Measurements from ENCODE around the gene DDX60. TPM values are rescaled to one million over a fixed set of nuclear protein-coding genes. Genes with fewer than 3 reads are reported as not detected.

The DDX60 gene
- total and polyA plus RNA-seq, 10 of the 15 experiments (the other 5 are each of a cell fraction or from before 2014, with no cell fraction given) = 2.7 to 28.4 (median 6.3) TPM

- TF ChIP-seq, protein P1, sequence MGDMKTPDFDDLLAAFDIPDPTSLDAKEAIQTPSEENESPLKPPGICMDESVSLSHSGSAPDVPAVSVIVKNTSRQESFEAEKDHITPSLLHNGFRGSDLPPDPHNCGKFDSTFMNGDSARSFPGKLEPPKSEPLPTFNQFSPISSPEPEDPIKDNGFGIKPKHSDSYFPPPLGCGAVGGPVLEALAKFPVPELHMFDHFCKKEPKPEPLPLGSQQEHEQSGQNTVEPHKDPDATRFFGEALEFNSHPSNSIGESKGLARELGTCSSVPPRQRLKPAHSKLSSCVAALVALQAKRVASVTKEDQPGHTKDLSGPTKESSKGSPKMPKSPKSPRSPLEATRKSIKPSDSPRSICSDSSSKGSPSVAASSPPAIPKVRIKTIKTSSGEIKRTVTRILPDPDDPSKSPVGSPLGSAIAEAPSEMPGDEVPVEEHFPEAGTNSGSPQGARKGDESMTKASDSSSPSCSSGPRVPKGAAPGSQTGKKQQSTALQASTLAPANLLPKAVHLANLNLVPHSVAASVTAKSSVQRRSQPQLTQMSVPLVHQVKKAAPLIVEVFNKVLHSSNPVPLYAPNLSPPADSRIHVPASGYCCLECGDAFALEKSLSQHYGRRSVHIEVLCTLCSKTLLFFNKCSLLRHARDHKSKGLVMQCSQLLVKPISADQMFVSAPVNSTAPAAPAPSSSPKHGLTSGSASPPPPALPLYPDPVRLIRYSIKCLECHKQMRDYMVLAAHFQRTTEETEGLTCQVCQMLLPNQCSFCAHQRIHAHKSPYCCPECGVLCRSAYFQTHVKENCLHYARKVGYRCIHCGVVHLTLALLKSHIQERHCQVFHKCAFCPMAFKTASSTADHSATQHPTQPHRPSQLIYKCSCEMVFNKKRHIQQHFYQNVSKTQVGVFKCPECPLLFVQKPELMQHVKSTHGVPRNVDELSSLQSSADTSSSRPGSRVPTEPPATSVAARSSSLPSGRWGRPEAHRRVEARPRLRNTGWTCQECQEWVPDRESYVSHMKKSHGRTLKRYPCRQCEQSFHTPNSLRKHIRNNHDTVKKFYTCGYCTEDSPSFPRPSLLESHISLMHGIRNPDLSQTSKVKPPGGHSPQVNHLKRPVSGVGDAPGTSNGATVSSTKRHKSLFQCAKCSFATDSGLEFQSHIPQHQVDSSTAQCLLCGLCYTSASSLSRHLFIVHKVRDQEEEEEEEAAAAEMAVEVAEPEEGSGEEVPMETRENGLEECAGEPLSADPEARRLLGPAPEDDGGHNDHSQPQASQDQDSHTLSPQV (IDR thresholded peaks at IDR 0.05) = no peak
- TF ChIP-seq RUNX3 (IDR thresholded peaks at IDR 0.05; ENCODE audit: low read length) = no peak
- no peak for TF ChIP-seq JUND (IDR thresholded peaks at IDR 0.05; ENCODE audit: low read depth, low read length)
- no peak for TF ChIP-seq TARDBP (IDR thresholded peaks at IDR 0.05; ENCODE audit: borderline replicate concordance)
These were observed 53.6 kb downstream of the DDX60 start (continued) for GRCh38 chr4:168264903-168265302.

DNA sequence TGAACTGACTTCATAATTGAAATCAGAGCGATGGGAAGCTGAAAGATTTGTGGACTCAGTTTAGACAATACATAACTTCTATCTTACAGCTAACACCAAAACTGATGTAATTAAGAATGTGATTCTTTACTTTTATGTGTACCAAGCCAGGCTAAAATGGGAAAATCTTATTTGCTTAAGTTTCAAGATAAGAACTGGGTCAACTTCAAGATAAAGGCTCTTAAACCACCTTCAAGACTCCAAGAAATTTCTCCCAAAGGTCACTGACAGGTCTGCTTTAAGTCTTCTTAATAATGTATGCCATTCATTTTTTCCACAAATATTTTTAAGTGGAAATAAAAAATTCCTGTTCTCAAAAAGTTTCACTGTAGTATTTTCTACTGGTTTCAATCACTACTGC is 55.5 kb downstream of the DDX60 start:
- peaks cover 0 to 2% of the 10 kb centered on the region in 2 experiments; a peak in 1 of 4 replicates for H3K36me3 ChIP-seq (ENCODE audit: control insufficient read depth in 2 of 2, insufficient read depth in 2 of 2, low read length in 1 of 2)
- no peak overlapping the region for H3K27ac ChIP-seq (ENCODE audit: control insufficient read depth, insufficient read depth)
- H3K79me2 ChIP-seq (ENCODE audit: control insufficient read depth, insufficient read depth, low read length) = no peaks in the 10 kb centered on the region
- intact Hi-C loops (cut with micrococcal nuclease; ENCODE audit: unreplicated experiment) (no loop called here), in situ Hi-C loops (cut with MboI) (no loop called here)
- H3K9me3 ChIP-seq (replicated peaks; ENCODE audit: control insufficient read depth, insufficient read depth, low read length) = no peaks in the 10 kb centered on the region
- no TSS peak for BruUV-seq (replicated peaks)
- 89% methylated on average over 1 of the region's 1 CpG for WGBS (ENCODE audit: insufficient coverage, insufficient replicate concordance, low lambda C conversion rate, missing lambda C conversion rate)
- DNase-seq (ENCODE audit: low read depth, low spot score) (no peak), FAIRE-seq (no peak), ATAC-seq (no peak)
- H3K4me1 ChIP-seq (ENCODE audit: control insufficient read depth, insufficient read depth, low read length) = no peaks in the 10 kb centered on the region
- POLR2A ChIA-PET = no interaction called here
- no peak overlapping the region for H2AFZ ChIP-seq (ENCODE audit: control insufficient read depth, low read depth, low read length)
- H3K4me3 ChIP-seq = no peak overlapping the region
- no peaks in the 10 kb centered on the region for H4K20me1 ChIP-seq (ENCODE audit: control insufficient read depth, insufficient read depth)
- SMC1A ChIA-PET (ENCODE audit: uncharacterized antibody, unreplicated experiment) = interaction anchor here (0.6 kb wide), 1 partner anchor 239 kb away, joined by 3 read pairs; no protein-coding TSS in a partner anchor
- CTCF ChIA-PET = no interaction called here
- H3K4me2 ChIP-seq (ENCODE audit: control insufficient read depth, insufficient read depth) = no peak overlapping the region
- H3K27me3 ChIP-seq (replicated peaks in 1 of 2; ENCODE audit: control insufficient read depth in 2 of 2, insufficient read depth in 2 of 2, low read length in 1 of 2) = no peaks in the 10 kb centered on the region
- no peak overlapping the region for H3K9ac ChIP-seq (ENCODE audit: control insufficient read depth, insufficient read depth, low read length)
- RAD21 ChIA-PET (ENCODE audit: unreplicated experiment) = no interaction called here
- TF ChIP-seq MYB (IDR thresholded peaks at IDR 0.05; ENCODE audit: borderline replicate concordance, low read depth, low read length) (no peak), IRF3 (IDR thresholded peaks at IDR 0.05) (no peak), TAF1 (IDR thresholded peaks at IDR 0.05; ENCODE audit: borderline replicate concordance, low read depth, low read length) (no peak), DPF2 (IDR thresholded peaks at IDR 0.05) (no peak), SREBF2 (IDR thresholded peaks at IDR 0.05; ENCODE audit: low read length) (no peak), WRNIP1 (IDR thresholded peaks at IDR 0.05; ENCODE audit: borderline replicate concordance, low read depth, low read length) (no peak), RAD51 (IDR thresholded peaks at IDR 0.05) (no peak), NFIC (IDR thresholded peaks at IDR 0.05; ENCODE audit: low read depth, low read length) (no peak), TBL1XR1 (IDR thresholded peaks at IDR 0.05; ENCODE audit: low read depth, low read length) (no peak), TCF7 (IDR thresholded peaks at IDR 0.05; ENCODE audit: borderline replicate concordance) (no peak), EGR1 (IDR thresholded peaks at IDR 0.05; ENCODE audit: borderline replicate concordance in 1 of 2, low read depth in 2 of 2, low read length in 2 of 2) (no peak)
- TF ChIP-seq, protein P2, sequence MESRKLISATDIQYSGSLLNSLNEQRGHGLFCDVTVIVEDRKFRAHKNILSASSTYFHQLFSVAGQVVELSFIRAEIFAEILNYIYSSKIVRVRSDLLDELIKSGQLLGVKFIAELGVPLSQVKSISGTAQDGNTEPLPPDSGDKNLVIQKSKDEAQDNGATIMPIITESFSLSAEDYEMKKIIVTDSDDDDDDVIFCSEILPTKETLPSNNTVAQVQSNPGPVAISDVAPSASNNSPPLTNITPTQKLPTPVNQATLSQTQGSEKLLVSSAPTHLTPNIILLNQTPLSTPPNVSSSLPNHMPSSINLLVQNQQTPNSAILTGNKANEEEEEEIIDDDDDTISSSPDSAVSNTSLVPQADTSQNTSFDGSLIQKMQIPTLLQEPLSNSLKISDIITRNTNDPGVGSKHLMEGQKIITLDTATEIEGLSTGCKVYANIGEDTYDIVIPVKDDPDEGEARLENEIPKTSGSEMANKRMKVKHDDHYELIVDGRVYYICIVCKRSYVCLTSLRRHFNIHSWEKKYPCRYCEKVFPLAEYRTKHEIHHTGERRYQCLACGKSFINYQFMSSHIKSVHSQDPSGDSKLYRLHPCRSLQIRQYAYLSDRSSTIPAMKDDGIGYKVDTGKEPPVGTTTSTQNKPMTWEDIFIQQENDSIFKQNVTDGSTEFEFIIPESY (IDR thresholded peaks at IDR 0.05) = no peak
- TF ChIP-seq, protein P3, sequence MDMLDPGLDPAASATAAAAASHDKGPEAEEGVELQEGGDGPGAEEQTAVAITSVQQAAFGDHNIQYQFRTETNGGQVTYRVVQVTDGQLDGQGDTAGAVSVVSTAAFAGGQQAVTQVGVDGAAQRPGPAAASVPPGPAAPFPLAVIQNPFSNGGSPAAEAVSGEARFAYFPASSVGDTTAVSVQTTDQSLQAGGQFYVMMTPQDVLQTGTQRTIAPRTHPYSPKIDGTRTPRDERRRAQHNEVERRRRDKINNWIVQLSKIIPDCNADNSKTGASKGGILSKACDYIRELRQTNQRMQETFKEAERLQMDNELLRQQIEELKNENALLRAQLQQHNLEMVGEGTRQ (IDR thresholded peaks at IDR 0.05; ENCODE audit: borderline replicate concordance, low read depth, low read length) = no peak
